Activated naive CD8-positive, alpha-beta T cell treated with anti-CD3 and anti-CD28 coated beads, Interleukin-2, amount 10 ng/mL, durations not matched to agents 7 days and 5 days (primary cell): Measurements from ENCODE around the gene CRTC2. TPM values are rescaled to one million over a fixed set of nuclear protein-coding genes. Genes with fewer than 3 reads are reported as not detected.
"Not testable (repeated sequence)": the region's sequence is repeated elsewhere in the genome, so short reads cannot be mapped to it uniquely, and the experiment has no call there.

ENCODE experiments used
- ATAC-seq: fragments of 150-1000 bp; cut with Tn5 transposase; one replicate; pipeline ENCODE4 v1.10.0; 2021; ENCODE audit warnings: low read depth, moderate library complexity
- POLR2A ChIA-PET: fragments of 350-600 bp; sonication (Branson Sonifier 250); formaldehyde crosslinking; loops from one replicate; lab custom pipeline; 2021; ENCODE audit warnings: antibody characterized with exemption; lab: Charles Lee
- DNase-seq: peaks from one replicate; pipeline ENCODE4 v3.0.0; 2021
- H3K27ac Mint-ChIP-seq: one replicate; pipeline ENCODE4 v1.8.0; 2022; ENCODE audit warnings: mild to moderate bottlenecking, mixed read lengths
- H3K27me3 Mint-ChIP-seq: one replicate; pipeline ENCODE4 v1.8.0; 2022; ENCODE audit warnings: mild to moderate bottlenecking, moderate library complexity, mixed read lengths
- H3K36me3 Mint-ChIP-seq: one replicate; pipeline ENCODE4 v1.8.0; 2021; ENCODE audit warnings: mild to moderate bottlenecking, mixed read lengths
- H3K4me1 Mint-ChIP-seq: one replicate; pipeline ENCODE4 v1.8.0; 2021; ENCODE audit warnings: mixed read lengths
- H3K4me3 Mint-ChIP-seq: one replicate; pipeline ENCODE4 v1.8.0; 2022; ENCODE audit warnings: mild to moderate bottlenecking, moderate library complexity, mixed read lengths
- H3K9me3 Mint-ChIP-seq: one replicate; pipeline ENCODE4 v1.8.0; 2021; ENCODE audit warnings: mixed read lengths
- total RNA-seq, 2 experiments: library from RNA; stranded (reverse); gene quantifications; one replicate each; pipeline ENCODE4 v1.2.3, GENCODE V29; 2021

CRTC2 gene
- total RNA-seq, 2 experiments from 2014 or later = 104 to 115 TPM

- H3K4me1 Mint-ChIP-seq = peaks cover 37% of the 10 kb centered on the region
- H3K4me3 Mint-ChIP-seq = peak overlapping the region; percentile 82
- H3K27ac Mint-ChIP-seq = peak overlapping the region; percentile 69
- no peaks in the 10 kb centered on the region for H3K27me3 Mint-ChIP-seq
- no peak for DNase-seq
- no peaks in the 10 kb centered on the region for H3K36me3 Mint-ChIP-seq
- no peak for ATAC-seq
- POLR2A ChIA-PET = interaction anchor here (0.6 to 3.1 kb wide), 8 partner anchors 8 to 352 kb away, joined by 3 to 25 read pairs (median 4); partner anchors contain the start of genes CHTOP, CREB3L4, GATAD2B and JTB
- H3K9me3 Mint-ChIP-seq = no peaks in the 10 kb centered on the region
These were observed 27.0 kb upstream of the CRTC2 start for GRCh38 chr1:153985341-153985912.

GRCh38 chr1:153984123-153984894, 25.9 kb upstream of the CRTC2 start:
- H3K4me1 Mint-ChIP-seq = peaks cover 33% of the 10 kb centered on the region
- no peaks in the 10 kb centered on the region for H3K9me3 Mint-ChIP-seq
- no peaks in the 10 kb centered on the region for H3K36me3 Mint-ChIP-seq
- ATAC-seq = no peak
- H3K27me3 Mint-ChIP-seq = no peaks in the 10 kb centered on the region
- no peak overlapping the region for H3K27ac Mint-ChIP-seq
- DNase-seq = no peak
- POLR2A ChIA-PET = interaction anchor here (0.7 to 3.1 kb wide), 2 partner anchors 17 to 117 kb away, joined by 3 to 25 read pairs; partner anchors contain the start of gene CREB3L4
- no peak overlapping the region for H3K4me3 Mint-ChIP-seq

DNA sequence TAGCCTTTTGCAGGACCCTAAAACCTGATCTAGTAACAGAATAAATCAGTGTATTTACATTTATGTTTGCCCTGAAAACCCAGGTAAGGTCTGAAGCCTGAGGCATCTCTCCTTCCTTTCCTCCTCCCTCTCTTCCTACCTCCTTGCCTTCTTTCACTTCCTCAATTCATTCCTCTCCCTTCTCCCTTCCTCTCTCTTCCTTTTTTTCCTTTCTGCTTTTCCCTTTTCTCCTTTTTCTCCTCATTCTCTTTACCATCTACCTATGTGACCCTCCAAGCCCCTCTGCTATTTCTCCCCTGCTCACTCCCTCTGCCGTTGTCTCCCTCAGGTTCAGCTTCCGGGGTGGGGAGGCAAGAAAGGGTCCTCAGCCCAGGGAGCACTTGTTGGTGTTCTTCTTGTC, 23.3 kb upstream of the CRTC2 start:
- ATAC-seq, H3K9me3 Mint-ChIP-seq, H3K36me3 Mint-ChIP-seq, H3K4me3 Mint-ChIP-seq, H3K27me3 Mint-ChIP-seq, H3K27ac Mint-ChIP-seq, DNase-seq: not testable (repeated sequence)
- POLR2A ChIA-PET = interaction anchor here (0.8 kb wide), 1 partner anchor 9 kb away, joined by 5 read pairs; the partner anchor contains the start of gene RPS27
- H3K4me1 Mint-ChIP-seq = peaks cover 37% of the 10 kb centered on the region

DNA sequence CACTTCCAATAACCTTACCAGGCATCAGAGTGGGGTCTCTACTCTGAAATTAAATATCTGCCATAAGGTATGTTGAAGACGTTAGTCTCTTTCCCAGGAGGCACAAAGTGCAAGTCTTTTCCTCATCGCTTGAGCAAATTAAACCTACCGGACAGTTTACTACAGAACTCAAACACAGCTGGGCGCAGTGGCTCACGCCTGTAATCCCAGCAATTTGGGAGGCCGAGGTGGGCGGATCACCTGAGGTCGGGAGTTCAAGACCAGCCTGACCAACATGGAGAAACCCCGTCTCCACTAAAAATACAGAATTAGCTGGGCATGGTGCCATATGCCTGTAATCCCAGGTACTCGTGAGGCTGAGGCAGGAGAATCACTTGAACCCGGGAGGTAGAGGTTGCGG, 20.7 kb upstream of the CRTC2 start:
- not testable (repeated sequence) for H3K27me3 Mint-ChIP-seq, H3K9me3 Mint-ChIP-seq, DNase-seq, H3K4me3 Mint-ChIP-seq, H3K27ac Mint-ChIP-seq, ATAC-seq
- POLR2A ChIA-PET = interaction anchor here (1.6 to 5.2 kb wide), 4 partner anchors 11 to 34 kb away, joined by 5 to 100 read pairs (median 31); partner anchors contain the start of genes CREB3L4, CRTC2, DENND4B and RPS27
- H3K36me3 Mint-ChIP-seq = peaks cover 13% of the 10 kb centered on the region
- H3K4me1 Mint-ChIP-seq = peaks cover 40% of the 10 kb centered on the region

- DNase-seq (no peak), ATAC-seq (no peak)
- H3K4me3 Mint-ChIP-seq = peak overlapping the region; percentile 97
These were observed 20.0 kb upstream of the CRTC2 start for GRCh38 chr1:153978274-153978909.

DNA sequence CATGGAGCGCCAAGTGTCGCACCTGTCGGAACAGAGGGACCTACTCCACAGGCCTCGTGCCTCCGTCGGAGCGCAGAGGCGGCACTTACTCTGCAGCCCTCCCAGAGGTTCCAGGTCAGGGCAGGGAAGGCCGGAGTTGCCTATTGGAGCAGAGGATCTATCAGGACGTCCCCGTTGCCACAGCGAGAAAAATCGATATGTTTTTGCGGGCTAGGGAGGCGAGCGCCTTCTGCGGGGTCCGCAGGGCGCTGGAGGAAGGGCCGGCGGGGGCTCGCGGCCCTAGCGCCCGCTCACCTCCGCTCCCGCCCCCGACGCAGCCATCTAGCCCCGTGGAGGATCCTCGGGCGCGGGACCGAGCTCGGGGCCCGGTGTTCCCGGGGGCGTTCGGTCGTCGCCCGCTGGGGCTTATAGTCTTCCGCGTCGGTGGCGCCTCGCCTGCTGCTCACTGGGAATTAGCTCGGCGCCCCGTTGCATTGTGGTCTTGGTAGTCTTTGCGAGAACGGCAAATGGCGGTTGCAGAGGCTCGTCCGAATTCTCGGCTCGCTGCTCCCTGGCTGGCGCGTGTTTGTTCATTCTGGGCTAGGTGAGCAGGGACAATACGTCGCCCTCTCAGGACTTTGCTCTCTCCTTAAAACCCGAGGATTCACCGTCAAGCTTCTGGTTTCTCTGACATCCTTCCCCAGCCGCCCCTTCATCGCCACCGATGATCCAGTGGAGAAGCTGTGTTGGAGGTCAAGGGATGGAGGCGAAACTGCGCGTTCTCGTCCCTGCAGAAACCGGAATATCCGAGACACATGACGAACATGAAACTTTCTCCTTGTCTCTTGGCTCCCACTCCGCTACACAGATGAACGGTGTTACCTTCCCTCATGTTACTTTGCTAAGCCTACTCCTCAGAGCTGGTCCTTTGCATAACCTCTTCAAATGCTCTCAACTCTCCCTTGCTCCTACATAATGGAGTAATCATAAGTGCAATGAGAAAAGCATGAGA, 19.1 kb upstream of the CRTC2 start, which contains the start of gene JTB:
TSS of gene JTB (minus strand) at position 425 of the 991 bp plus-strand sequence. CDS start at position 3, 422 bp downstream.
- DNase-seq (peak; percentile 80), ATAC-seq (peak; percentile 93)
- H3K27me3 Mint-ChIP-seq = no peaks in the 10 kb centered on the region
- peak within 1 kb of the TSS; percentile 93 for H3K27ac Mint-ChIP-seq
- peaks cover 21% of the 10 kb centered on the region for H3K36me3 Mint-ChIP-seq
- peak within 1 kb of the TSS; percentile 97 for H3K4me3 Mint-ChIP-seq
- POLR2A ChIA-PET = interaction anchor here (0.9 to 5.2 kb wide), 18 partner anchors 9 to 442 kb away, joined by 3 to 100 read pairs (median 8); partner anchors contain the start of genes CHTOP, CREB3L4, CRTC2 and DENND4B
- H3K9me3 Mint-ChIP-seq = no peaks in the 10 kb centered on the region
- H3K4me1 Mint-ChIP-seq = peaks cover 42% of the 10 kb centered on the region

More at GRCh38 chr1:153978274-153978909, 20.0 kb upstream of the CRTC2 start:
- POLR2A ChIA-PET = interaction anchor here (0.9 to 5.2 kb wide), 15 partner anchors 11 to 443 kb away, joined by 3 to 100 read pairs (median 8); partner anchors contain the start of genes CHTOP, CREB3L4, CRTC2 and DENND4B
- H3K27me3 Mint-ChIP-seq = no peaks in the 10 kb centered on the region
- H3K4me1 Mint-ChIP-seq = peaks cover 41% of the 10 kb centered on the region
- H3K27ac Mint-ChIP-seq = peak overlapping the region; percentile 86
- H3K36me3 Mint-ChIP-seq = peaks cover 19% of the 10 kb centered on the region
- H3K9me3 Mint-ChIP-seq = no peaks in the 10 kb centered on the region

- ATAC-seq (no peak), DNase-seq (no peak)
- peaks cover 48% of the 10 kb centered on the region for H3K4me1 Mint-ChIP-seq
- no peaks in the 10 kb centered on the region for H3K27me3 Mint-ChIP-seq
- H3K36me3 Mint-ChIP-seq = peaks cover 21% of the 10 kb centered on the region
- POLR2A ChIA-PET = interaction anchor here (0.6 to 5.2 kb wide), 17 partner anchors 9 to 349 kb away, joined by 3 to 100 read pairs (median 8); partner anchors contain the start of genes CHTOP, CREB3L4, CRTC2 and DENND4B
- peak overlapping the region; percentile 97 for H3K4me3 Mint-ChIP-seq
- no peaks in the 10 kb centered on the region for H3K9me3 Mint-ChIP-seq
- peak overlapping the region; percentile 93 for H3K27ac Mint-ChIP-seq
These were observed 18.4 kb upstream of the CRTC2 start for GRCh38 chr1:153976819-153977249.

DNA sequence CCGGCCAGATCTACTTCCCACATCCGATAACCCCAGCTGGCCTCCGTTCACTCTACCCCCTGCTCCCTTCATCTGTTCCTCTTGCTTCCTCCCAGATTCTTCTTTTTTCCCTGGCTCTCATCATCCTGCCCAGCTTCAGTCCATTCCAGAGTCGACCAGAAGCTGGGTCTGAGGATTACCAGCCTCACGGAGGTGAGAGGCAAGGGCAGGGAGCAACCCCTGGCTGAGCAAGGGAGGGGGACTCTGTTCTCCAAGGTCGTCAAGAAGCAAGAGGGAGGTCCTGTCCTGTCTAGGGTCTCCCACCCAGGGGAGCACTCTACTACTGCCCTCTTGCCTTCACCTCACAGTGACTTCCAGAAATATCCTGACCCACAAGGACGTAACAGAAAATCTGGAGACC, 15.1 kb upstream of the CRTC2 start:
- Mint-ChIP-seq H3K27ac (peak overlapping the region; percentile 7), H3K9me3 (no peaks in the 10 kb centered on the region), H3K4me3 (no peak overlapping the region), H3K4me1 (peaks cover 52% of the 10 kb centered on the region), H3K27me3 (no peaks in the 10 kb centered on the region), H3K36me3 (peaks cover 21% of the 10 kb centered on the region)
- POLR2A ChIA-PET = interaction anchor here (2.0 kb wide), 1 partner anchor 15 kb away, joined by 5 read pairs; the partner anchor contains the start of gene CRTC2
- ATAC-seq = no peak
- no peak for DNase-seq

GRCh38 chr1:153973071-153973470, 14.7 kb upstream of the CRTC2 start:
- POLR2A ChIA-PET = interaction anchor here (0.6 to 2.0 kb wide), 3 partner anchors 15 to 326 kb away, joined by 3 to 5 read pairs (median 3); partner anchors contain the start of gene CRTC2
- H3K4me1 Mint-ChIP-seq = peaks cover 50% of the 10 kb centered on the region
- no peaks in the 10 kb centered on the region for H3K9me3 Mint-ChIP-seq
- ATAC-seq (no peak), DNase-seq (no peak)
- H3K36me3 Mint-ChIP-seq = peaks cover 21% of the 10 kb centered on the region
- no peaks in the 10 kb centered on the region for H3K27me3 Mint-ChIP-seq
- no peak overlapping the region for H3K4me3 Mint-ChIP-seq
- peak overlapping the region; percentile 7 for H3K27ac Mint-ChIP-seq

- Mint-ChIP-seq H3K4me3 (no peak overlapping the region), H3K27me3 (no peaks in the 10 kb centered on the region), H3K27ac (no peak overlapping the region), H3K4me1 (peaks cover 56% of the 10 kb centered on the region), H3K9me3 (no peaks in the 10 kb centered on the region), H3K36me3 (peaks cover 13% of the 10 kb centered on the region)
- DNase-seq (no peak), ATAC-seq (no peak)
- POLR2A ChIA-PET = interaction anchor here (0.6 kb wide), 2 partner anchors 184 to 195 kb away, joined by 3 to 4 read pairs; partner anchors contain the start of gene SLC27A3
These were observed 11.9 kb upstream of the CRTC2 start for GRCh38 chr1:153970346-153970745.

DNA sequence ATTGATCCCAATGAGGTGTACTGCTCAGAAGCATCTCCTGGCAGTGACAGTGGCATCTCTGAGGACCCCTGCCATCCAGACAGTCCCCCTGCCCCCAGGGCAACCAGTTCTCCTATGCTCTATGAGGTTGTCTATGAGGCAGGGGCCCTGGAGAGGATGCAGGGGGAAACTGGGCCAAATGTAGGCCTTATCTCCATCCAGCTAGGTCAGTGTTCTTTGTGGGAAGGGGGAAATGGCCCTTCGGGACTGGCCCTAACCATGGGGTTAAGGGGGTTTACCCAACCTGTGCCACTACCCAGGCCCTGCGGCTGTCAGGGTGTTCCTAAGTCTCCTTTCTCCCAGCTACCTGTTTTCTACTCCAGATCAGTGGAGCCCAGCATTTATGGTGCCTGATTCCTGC, 10.6 kb upstream of the CRTC2 start:
- no peaks in the 10 kb centered on the region for H3K27me3 Mint-ChIP-seq
- no peak overlapping the region for H3K27ac Mint-ChIP-seq
- no peak for ATAC-seq
- peaks cover 9% of the 10 kb centered on the region for H3K36me3 Mint-ChIP-seq
- DNase-seq = no peak
- H3K4me1 Mint-ChIP-seq = peaks cover 51% of the 10 kb centered on the region
- H3K9me3 Mint-ChIP-seq = no peaks in the 10 kb centered on the region
- peak overlapping the region; percentile 28 for H3K4me3 Mint-ChIP-seq
- POLR2A ChIA-PET = interaction anchor here (1.3 to 4.1 kb wide), 5 partner anchors 8 to 46 kb away, joined by 3 to 100 read pairs (median 29); partner anchors contain the start of genes DENND4B, GATAD2B, JTB and RAB13
